Tibial nerve (tissue), 4 donors: Measurements from ENCODE around the gene TTC28. TPM values are rescaled to one million over a fixed set of nuclear protein-coding genes. Genes with fewer than 3 reads are reported as not detected.

ENCODE experiments used
- DNase-seq, 2 donors: peaks; one replicate each; pipeline ENCODE4 v3.0.0-alpha.2; 2019; ENCODE audit warnings: low spot score in 2 of 2
- H3K27ac ChIP-seq, 4 donors: fragments of 200-600 bp; sonication (generic) in 3 of 4; one replicate each; pipeline ENCODE4 v1.5.1; 2017 to 2019; ENCODE audit warnings: mild to moderate bottlenecking in 1 of 4
- H3K27me3 ChIP-seq, 2 donors: fragments of 200-600 bp; sonication (generic) in 1 of 2; one replicate each; pipeline versions ENCODE4 v1.5.1 to v1.6.0; 2017 to 2019
- H3K36me3 ChIP-seq, 3 donors: fragments of 200-600 bp; sonication (generic); one replicate each; pipeline ENCODE4 v1.5.1; 2018 to 2019
- H3K4me1 ChIP-seq, 4 donors: fragments of 200-600 bp; sonication (generic) in 3 of 4; one replicate each; pipeline ENCODE4 v1.5.1; 2017 to 2019
- H3K4me3 ChIP-seq, 4 donors: fragments of 200-600 bp; sonication (generic) in 3 of 4; one replicate each; pipeline ENCODE4 v1.5.1; 2017 to 2019; ENCODE audit warnings: mild to moderate bottlenecking in 1 of 4, moderate library complexity in 1 of 4
- H3K9me3 ChIP-seq, 4 donors: fragments of 200-600 bp; sonication (generic) in 3 of 4; one replicate each; pipeline ENCODE4 v1.5.1; 2017 to 2019
- CTCF ChIP-seq, 5 experiments: fragments of 200-600 bp in 3 of 5; fragments of 450-650 bp in 2 of 5; sonication (generic) in 3 of 5; IDR thresholded peaks; one replicate each; pipeline ENCODE4 v1.5.1; 2016 to 2019; ENCODE audit warnings: antibody characterized with exemption in 5 of 5, mild to moderate bottlenecking in 3 of 5, moderate library complexity in 2 of 5
- EP300 ChIP-seq, 2 donors: sonication (generic); formaldehyde crosslinking; IDR thresholded peaks; one replicate each; pipeline ENCODE4 v1.6.1; 2017; ENCODE audit warnings: antibody characterized with exemption in 2 of 2, mild to moderate bottlenecking in 1 of 2
- POLR2A ChIP-seq, 2 donors: fragments of 450-650 bp; IDR thresholded peaks; one replicate each; pipeline ENCODE4 v1.6.1; 2017; ENCODE audit warnings: antibody characterized with exemption in 2 of 2, mild to moderate bottlenecking in 2 of 2, moderate library complexity in 2 of 2
- WGBS, 2 donors: methylation state at CpG; one replicate each; pipeline ENCODE4 v1.1.5; 2018; 5-methylcytosine and 5-hydroxymethylcytosine counted together
- total RNA-seq, 4 donors: library from RNA; depleted of rRNA; stranded (reverse); fragments of >200 nt; gene quantifications; one replicate each; pipeline ENCODE4 v1.1.0, GENCODE V29; 2016

The TTC28 gene
- total RNA-seq, 4 donors from 2014 or later, result 83.9 to 177 (median 128) TPM

GRCh38 chr22:27949421-27949820, 730.2 kb downstream of the TTC28 start:
- H3K4me3 ChIP-seq, result no peak overlapping the region
- WGBS, 2 donors, result 90 to 91% methylated on average over 3 of the region's 3 CpGs
- peaks cover 0 to 11% (median 2%) of the 10 kb centered on the region in 4 donors for H3K4me1 ChIP-seq
- no peak for TF ChIP-seq CTCF (IDR thresholded peaks at IDR 0.05)
- TF ChIP-seq POLR2A (IDR thresholded peaks at IDR 0.05), result no peak
- TF ChIP-seq EP300 (IDR thresholded peaks at IDR 0.05), result no peak
- H3K27me3 ChIP-seq, result no peaks in the 10 kb centered on the region
- H3K27ac ChIP-seq, result no peak overlapping the region
- no peaks in the 10 kb centered on the region for H3K36me3 ChIP-seq
- DNase-seq, result no peak
- no peaks in the 10 kb centered on the region for H3K9me3 ChIP-seq

GRCh38 chr22:27948569-27948968, 731.1 kb downstream of the TTC28 start:
- no peak for DNase-seq
- Histone ChIP-seq H3K27me3 (no peaks in the 10 kb centered on the region), H3K27ac (no peak overlapping the region), H3K4me3 (no peak overlapping the region), H3K4me1 (peaks cover 0 to 11% (median 2%) of the 10 kb centered on the region in 4 donors), H3K36me3 (no peaks in the 10 kb centered on the region), H3K9me3 (no peaks in the 10 kb centered on the region)
- WGBS, 2 donors, result 92 to 97% methylated on average over 2 of the region's 2 CpGs
- TF ChIP-seq POLR2A (IDR thresholded peaks at IDR 0.05) (no peak), EP300 (IDR thresholded peaks at IDR 0.05) (no peak), CTCF (IDR thresholded peaks at IDR 0.05) (no peak)

DNA sequence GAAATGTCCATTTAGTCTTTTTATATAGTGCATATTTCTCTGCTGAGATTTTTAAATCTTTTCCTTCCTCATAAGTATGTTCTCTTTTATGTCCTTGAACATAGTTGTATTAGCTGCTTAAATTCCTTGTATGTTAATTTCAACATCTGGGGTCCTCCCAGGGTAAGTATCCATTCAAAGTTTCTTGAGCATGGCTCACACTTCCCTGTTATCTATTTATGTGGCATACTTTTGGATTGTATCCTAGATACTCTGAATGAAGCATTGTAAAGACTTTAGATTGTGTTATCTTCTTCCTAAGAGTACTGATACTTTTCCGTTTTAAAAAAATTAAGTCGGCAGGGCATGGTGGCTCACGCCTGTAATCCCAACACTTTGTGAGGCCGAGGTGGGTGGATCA, 732.2 kb downstream of the TTC28 start:
- no peaks in the 10 kb centered on the region for H3K27me3 ChIP-seq
- peaks cover 0 to 8% (median 2%) of the 10 kb centered on the region in 4 donors for H3K4me1 ChIP-seq
- no peak for TF ChIP-seq EP300 (IDR thresholded peaks at IDR 0.05)
- no peak for TF ChIP-seq POLR2A (IDR thresholded peaks at IDR 0.05)
- TF ChIP-seq CTCF (IDR thresholded peaks at IDR 0.05), result no peak
- 93 to 94% methylated on average over 4 of the region's 4 CpGs for WGBS, 2 donors
- DNase-seq, result no peak
- H3K27ac ChIP-seq, result no peak overlapping the region
- no peak overlapping the region for H3K4me3 ChIP-seq
- H3K9me3 ChIP-seq, result no peaks in the 10 kb centered on the region
- peaks cover 0 to 7% (median 0%) of the 10 kb centered on the region in 3 donors for H3K36me3 ChIP-seq

- no peak for DNase-seq
- TF ChIP-seq CTCF (IDR thresholded peaks at IDR 0.05) (no peak), POLR2A (IDR thresholded peaks at IDR 0.05) (no peak), EP300 (IDR thresholded peaks at IDR 0.05) (no peak)
- Histone ChIP-seq H3K27ac (no peak overlapping the region), H3K27me3 (no peaks in the 10 kb centered on the region), H3K9me3 (no peaks in the 10 kb centered on the region), H3K36me3 (peaks cover 0 to 21% (median 0%) of the 10 kb centered on the region in 3 donors), H3K4me3 (no peak overlapping the region), H3K4me1 (no peaks in the 10 kb centered on the region)
Observed at GRCh38 chr22:27941143-27941542, 738.5 kb downstream of the TTC28 start.

GRCh38 chr22:27937453-27937852, 742.2 kb downstream of the TTC28 start:
- no peak for TF ChIP-seq CTCF (IDR thresholded peaks at IDR 0.05)
- no peak for TF ChIP-seq POLR2A (IDR thresholded peaks at IDR 0.05)
- no peak for TF ChIP-seq EP300 (IDR thresholded peaks at IDR 0.05)
- Histone ChIP-seq H3K9me3 (no peaks in the 10 kb centered on the region), H3K27ac (no peak overlapping the region), H3K27me3 (no peaks in the 10 kb centered on the region), H3K4me1 (no peaks in the 10 kb centered on the region), H3K4me3 (no peak overlapping the region), H3K36me3 (peaks cover 0 to 18% (median 0%) of the 10 kb centered on the region in 3 donors)
- no peak for DNase-seq
- 92 to 96% methylated on average over 2 of the region's 2 CpGs for WGBS, 2 donors
